CMK (cell line): ENCODE results near the gene ELN.
"Not testable (repeated sequence)": the region's sequence is repeated elsewhere in the genome, so short reads cannot be mapped to it uniquely, and the experiment has no call there.

Source experiments
- DNase-seq: peaks from one replicate; pipeline ENCODE4 v3.0.0-alpha.2; 2010; ENCODE audit warnings: low read depth

ELN gene

GRCh38 chr7:74027683-74028320 is at the start of gene ELN:
ELN (plus strand) TSS chr7:74028173; CDS start chr7:74028188, 15 bp downstream.
- DNase-seq = no peak

GRCh38 chr7:73978661-73979563 is 49.1 kb upstream of the ELN start:
- peak; percentile 4 for DNase-seq

GRCh38 chr7:73979656-73980055 is 48.3 kb upstream of the ELN start:
- DNase-seq = not testable (repeated sequence)

- DNase-seq = no peak
These were observed 47.8 kb upstream of the ELN start for GRCh38 chr7:73980206-73980605.

- DNase-seq = no peak
These were observed 46.0 kb upstream of the ELN start for GRCh38 chr7:73981933-73982332.

- no peak for DNase-seq
These were observed 44.4 kb upstream of the ELN start for GRCh38 chr7:73983437-73984164.

GRCh38 chr7:73984481-73985205 is 43.3 kb upstream of the ELN start:
- DNase-seq = no peak

- DNase-seq = no peak
These were observed 42.2 kb upstream of the ELN start for GRCh38 chr7:73985737-73986141.

- no peak for DNase-seq
These were observed 41.8 kb upstream of the ELN start for GRCh38 chr7:73986158-73986631.

GRCh38 chr7:73987298-73987697 is 40.7 kb upstream of the ELN start:
- DNase-seq = no peak

GRCh38 chr7:73988197-73988596 is 39.8 kb upstream of the ELN start:
- DNase-seq = no peak

GRCh38 chr7:73991522-73992100 is 36.4 kb upstream of the ELN start:
- no peak for DNase-seq

GRCh38 chr7:73992101-73992562 is 35.8 kb upstream of the ELN start:
- no peak for DNase-seq

- DNase-seq = no peak
These were observed 34.0 kb upstream of the ELN start for GRCh38 chr7:73994023-73994422.

- no peak for DNase-seq
These were observed 33.2 kb upstream of the ELN start for GRCh38 chr7:73994761-73995160.

GRCh38 chr7:73995330-73995729 is 32.6 kb upstream of the ELN start:
- no peak for DNase-seq

GRCh38 chr7:73995821-73996511 is 32.0 kb upstream of the ELN start:
- no peak for DNase-seq

- DNase-seq = no peak
These were observed 30.9 kb upstream of the ELN start for GRCh38 chr7:73997056-73997455.

- DNase-seq = no peak
These were observed 28.1 kb upstream of the ELN start for GRCh38 chr7:73999664-74000435.
